ENCODE results near the gene PCDHA9.
"Not testable (repeated sequence)": the region's sequence is repeated elsewhere in the genome, so short reads cannot be mapped to it uniquely, and the experiment has no call there.

PCDHA9 gene, protein sequence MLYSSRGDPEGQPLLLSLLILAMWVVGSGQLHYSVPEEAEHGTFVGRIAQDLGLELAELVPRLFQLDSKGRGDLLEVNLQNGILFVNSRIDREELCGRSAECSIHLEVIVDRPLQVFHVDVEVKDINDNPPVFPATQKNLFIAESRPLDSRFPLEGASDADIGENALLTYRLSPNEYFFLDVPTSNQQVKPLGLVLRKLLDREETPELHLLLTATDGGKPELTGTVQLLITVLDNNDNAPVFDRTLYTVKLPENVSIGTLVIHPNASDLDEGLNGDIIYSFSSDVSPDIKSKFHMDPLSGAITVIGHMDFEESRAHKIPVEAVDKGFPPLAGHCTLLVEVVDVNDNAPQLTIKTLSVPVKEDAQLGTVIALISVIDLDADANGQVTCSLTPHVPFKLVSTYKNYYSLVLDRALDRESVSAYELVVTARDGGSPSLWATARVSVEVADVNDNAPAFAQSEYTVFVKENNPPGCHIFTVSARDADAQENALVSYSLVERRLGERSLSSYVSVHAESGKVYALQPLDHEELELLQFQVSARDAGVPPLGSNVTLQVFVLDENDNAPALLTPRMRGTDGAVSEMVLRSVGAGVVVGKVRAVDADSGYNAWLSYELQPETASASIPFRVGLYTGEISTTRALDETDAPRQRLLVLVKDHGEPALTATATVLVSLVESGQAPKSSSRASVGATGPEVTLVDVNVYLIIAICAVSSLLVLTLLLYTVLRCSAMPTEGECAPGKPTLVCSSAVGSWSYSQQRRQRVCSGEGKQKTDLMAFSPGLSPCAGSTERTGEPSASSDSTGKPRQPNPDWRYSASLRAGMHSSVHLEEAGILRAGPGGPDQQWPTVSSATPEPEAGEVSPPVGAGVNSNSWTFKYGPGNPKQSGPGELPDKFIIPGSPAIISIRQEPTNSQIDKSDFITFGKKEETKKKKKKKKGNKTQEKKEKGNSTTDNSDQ

GRCh38 chr5:140848139-140849102 is at the start of gene PCDHA9:
Gene PCDHA9 (plus strand): TSS chr5:140848382. CDS start chr5:140848496, 114 bp downstream.
- not testable (repeated sequence) for DNase-seq

- DNase-seq = no peak
These were observed 47.2 kb upstream of the PCDHA9 start, which contains the start of gene PCDHA3 for GRCh38 chr5:140800816-140801493. Gene PCDHA3 (plus strand): TSS chr5:140801057.

- DNase-seq = no peak
These were observed 46.7 kb upstream of the PCDHA9 start for GRCh38 chr5:140801494-140801841.

GRCh38 chr5:140802381-140802780 is 45.8 kb upstream of the PCDHA9 start:
- not testable (repeated sequence) for DNase-seq

- no peak for DNase-seq
These were observed 45.4 kb upstream of the PCDHA9 start for GRCh38 chr5:140802781-140803271.

DNA sequence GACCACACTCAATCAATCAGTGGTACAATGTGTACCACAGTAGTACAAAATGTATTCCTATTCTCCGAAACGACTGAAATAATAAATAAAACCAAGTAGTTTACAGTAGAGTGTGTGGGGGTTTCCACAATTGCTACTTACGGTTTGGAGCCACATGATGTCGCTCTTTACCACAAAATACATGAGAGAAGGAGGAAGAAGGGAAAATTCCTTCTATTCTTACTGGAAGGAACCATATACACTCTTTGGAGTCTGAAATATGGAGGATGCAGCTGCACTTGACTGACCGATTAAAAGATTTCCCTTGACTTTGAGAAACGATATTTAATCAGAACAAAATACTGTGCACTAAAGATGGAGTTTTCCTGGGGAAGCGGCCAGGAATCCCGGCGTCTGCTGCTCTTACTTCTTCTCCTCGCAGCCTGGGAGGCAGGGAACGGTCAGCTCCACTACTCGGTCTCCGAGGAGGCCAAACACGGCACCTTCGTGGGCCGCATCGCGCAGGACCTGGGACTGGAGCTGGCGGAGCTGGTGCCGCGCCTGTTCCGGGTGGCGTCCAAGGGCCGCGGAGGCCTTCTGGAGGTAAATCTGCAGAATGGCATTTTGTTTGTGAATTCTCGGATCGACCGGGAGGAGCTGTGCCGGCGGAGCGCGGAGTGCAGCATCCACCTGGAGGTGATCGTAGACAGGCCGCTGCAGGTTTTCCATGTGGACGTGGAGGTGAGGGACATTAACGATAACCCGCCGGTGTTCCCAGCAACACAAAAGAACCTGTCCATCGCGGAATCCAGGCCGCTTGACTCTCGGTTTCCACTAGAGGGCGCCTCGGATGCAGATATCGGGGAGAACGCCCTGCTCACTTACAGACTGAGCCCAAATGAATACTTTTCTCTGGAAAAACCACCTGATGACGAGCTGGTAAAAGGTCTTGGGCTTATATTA is 41.1 kb upstream of the PCDHA9 start, which contains the start of gene PCDHA4:
PCDHA4 (plus strand) TSS at position 235 of the 942 bp plus-strand sequence.
- DNase-seq = no peak

GRCh38 chr5:140808241-140808888 is 39.8 kb upstream of the PCDHA9 start:
- not testable (repeated sequence) for DNase-seq

- DNase-seq = no peak
These were observed 39.3 kb upstream of the PCDHA9 start for GRCh38 chr5:140808889-140809291.

DNA sequence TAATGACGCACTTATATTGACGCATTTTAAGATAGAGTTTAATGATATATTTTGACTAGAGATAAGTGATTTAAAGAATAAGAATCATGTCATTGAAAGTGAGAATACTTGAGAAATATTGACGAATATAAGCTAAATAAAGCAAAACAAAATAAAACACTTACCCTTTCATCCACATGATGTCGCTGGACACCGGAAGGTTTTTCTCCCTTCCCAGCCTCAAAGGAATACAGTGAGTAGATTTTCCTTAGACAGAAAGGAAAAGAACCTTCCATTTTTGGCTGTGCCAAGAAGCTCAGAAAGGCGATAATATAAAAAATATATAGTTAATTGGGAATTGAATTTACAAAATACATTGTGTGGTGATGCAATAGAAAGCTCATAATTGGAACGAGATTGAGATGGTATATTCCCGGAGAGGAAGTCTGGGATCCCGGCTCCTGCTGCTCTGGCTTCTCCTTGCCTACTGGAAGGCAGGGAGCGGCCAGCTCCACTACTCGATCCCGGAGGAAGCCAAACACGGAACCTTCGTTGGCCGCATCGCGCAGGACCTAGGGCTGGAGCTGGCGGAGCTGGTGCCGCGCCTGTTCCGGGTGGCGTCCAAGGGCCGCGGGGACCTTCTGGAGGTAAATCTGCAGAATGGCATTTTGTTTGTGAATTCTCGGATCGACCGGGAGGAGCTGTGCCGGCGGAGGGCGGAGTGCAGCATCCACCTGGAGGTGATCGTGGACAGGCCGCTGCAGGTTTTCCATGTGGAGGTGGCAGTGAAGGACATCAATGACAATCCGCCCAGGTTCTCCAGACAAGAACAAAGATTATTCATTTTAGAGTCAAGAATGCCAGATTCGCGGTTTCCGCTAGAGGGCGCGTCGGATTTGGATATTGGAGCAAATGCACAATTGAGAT is 26.6 kb upstream of the PCDHA9 start, which contains the start of gene PCDHA5:
PCDHA5 (plus strand) TSS at position 239 of the 906 bp plus-strand sequence.
- no peak for DNase-seq

- DNase-seq = no peak
These were observed 25.9 kb upstream of the PCDHA9 start for GRCh38 chr5:140822281-140822629.

- not testable (repeated sequence) for DNase-seq
These were observed 25.2 kb upstream of the PCDHA9 start for GRCh38 chr5:140822969-140823368.

GRCh38 chr5:140823475-140823874 is 24.7 kb upstream of the PCDHA9 start:
- no peak for DNase-seq

DNA sequence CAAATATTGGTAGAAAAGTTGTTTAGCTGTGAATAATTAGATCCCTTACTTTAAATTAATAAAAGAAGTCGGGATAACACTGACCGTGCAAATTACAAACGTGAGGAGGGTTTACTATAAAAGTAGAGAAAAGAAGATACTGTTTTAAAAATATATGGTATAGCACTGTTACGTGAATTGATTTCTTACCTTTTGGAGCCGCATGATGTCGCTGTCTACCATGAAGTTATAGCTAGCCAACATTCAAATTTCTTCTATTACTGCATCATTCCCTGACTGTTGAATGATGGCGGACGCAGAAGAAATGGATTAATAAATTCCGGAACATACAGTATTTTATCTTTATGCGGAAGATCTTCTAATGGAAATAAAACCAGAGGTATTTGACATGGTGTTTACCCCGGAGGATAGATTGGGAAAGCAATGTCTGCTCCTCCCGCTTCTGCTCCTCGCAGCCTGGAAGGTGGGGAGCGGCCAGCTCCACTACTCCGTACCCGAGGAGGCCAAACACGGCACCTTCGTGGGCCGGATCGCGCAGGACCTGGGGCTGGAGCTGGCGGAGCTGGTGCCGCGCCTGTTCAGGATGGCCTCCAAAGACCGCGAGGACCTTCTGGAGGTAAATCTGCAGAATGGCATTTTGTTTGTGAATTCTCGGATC is 20.3 kb upstream of the PCDHA9 start, which contains the start of gene PCDHA6:
PCDHA6 (plus strand) TSS at position 257 of the 658 bp plus-strand sequence; CDS start at position 389, 132 bp downstream.
- DNase-seq = no peak

DNA sequence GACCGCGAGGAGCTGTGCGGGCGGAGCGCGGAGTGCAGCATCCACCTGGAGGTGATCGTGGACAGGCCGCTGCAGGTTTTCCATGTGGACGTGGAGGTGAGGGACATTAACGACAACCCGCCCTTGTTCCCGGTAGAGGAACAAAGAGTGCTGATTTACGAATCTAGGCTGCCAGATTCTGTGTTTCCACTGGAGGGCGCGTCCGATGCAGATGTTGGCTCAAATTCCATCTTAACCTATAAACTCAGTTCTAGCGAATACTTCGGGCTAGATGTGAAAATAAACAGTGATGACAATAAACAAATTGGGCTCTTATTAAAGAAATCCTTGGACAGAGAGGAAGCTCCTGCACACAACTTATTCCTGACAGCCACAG is 19.8 kb upstream of the PCDHA9 start:
- no peak for DNase-seq

- not testable (repeated sequence) for DNase-seq
These were observed 18.4 kb upstream of the PCDHA9 start for GRCh38 chr5:140829511-140830501.

DNA sequence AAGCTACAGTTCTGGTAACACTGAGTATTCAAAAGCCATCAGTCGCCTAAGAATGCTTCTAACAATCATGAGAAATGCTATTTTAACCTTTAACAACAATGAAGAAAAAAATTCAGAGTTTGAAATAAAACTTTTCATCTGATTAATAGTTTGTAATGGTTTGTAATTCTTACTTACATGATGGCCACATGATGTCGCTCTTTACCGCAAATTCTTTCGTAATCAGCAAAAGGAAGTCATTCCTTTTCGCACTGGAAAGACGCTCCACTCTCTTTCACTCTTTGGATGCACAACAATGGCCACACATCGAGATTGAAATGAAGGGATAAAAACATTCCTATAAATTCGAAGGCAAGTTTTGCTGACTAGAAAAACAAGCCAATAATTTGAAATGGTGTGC is 14.2 kb upstream of the PCDHA9 start, which contains the start of gene PCDHA7:
PCDHA7 (plus strand) TSS at position 277 of the 400 bp plus-strand sequence; CDS start at position 392, 115 bp downstream.
- DNase-seq = no peak

Data from CD4-positive, alpha-beta T cell treated with Interferon gamma for 1 hour (primary cell).